UCSD-AML1 (cell line): ENCODE measurements around the gene CXCL3.
"Not testable (repeated sequence)": the region's sequence is repeated elsewhere in the genome, so short reads cannot be mapped to it uniquely, and the experiment has no call there.

Experiments used
- DNase-seq: peaks from one replicate; lab custom pipeline; 2025; ENCODE audit not compliant: unreplicated experiment; lab: John Stamatoyannopoulos, UW

The CXCL3 gene

GRCh38 chr4:74038425-74039314 is at the start of gene CXCL3:
CXCL3 (minus strand) TSS chr4:74038689; CDS start chr4:74038611, 78 bp downstream.
- peak; percentile 94 for DNase-seq

- no peak for DNase-seq
Measured at GRCh38 chr4:74087481-74087880, 49.0 kb upstream of the CXCL3 start.

GRCh38 chr4:74085669-74086068 is 47.2 kb upstream of the CXCL3 start:
- DNase-seq, result no peak

- DNase-seq, result no peak
Measured at GRCh38 chr4:74084984-74085383, 46.5 kb upstream of the CXCL3 start.

DNA sequence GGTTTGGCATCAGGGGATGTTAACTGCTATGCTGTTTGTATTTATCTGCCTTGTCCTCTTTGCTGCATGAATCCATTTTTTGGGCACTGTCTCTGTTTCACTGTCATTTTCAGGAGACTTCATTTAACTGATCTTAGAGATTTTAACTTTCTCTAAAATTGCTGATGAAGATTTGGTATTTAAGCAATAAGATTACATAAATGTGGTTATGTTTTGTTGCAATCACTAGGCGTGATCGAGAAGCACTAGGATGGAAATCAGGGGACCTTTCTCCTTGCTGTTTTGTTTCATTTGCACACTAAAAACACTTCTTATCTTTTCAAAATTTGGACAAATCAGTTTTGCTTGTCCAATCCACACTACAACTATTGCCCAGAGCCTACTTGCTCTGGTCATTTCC is 45.1 kb upstream of the CXCL3 start:
- DNase-seq, result no peak

GRCh38 chr4:74081035-74081434 is 42.5 kb upstream of the CXCL3 start:
- no peak for DNase-seq

DNA sequence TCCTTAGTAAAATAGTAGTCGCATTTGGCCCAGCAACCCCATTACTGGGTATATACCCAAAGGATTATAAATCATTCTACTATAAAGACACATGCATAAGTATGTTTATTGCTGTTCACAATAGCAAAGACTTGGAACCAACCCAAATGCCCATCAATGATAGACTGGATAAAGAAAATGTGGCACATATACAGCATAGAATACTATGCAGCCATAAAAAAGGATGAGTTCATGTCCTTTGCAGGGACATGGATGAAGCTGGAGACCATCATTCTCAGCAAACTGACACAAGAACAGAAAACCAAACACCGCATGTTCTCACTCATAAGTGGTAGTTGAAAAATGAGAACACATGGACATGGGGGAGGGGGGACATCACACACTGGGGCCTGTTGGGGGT is 41.9 kb upstream of the CXCL3 start:
- DNase-seq, result not testable (repeated sequence)

DNA sequence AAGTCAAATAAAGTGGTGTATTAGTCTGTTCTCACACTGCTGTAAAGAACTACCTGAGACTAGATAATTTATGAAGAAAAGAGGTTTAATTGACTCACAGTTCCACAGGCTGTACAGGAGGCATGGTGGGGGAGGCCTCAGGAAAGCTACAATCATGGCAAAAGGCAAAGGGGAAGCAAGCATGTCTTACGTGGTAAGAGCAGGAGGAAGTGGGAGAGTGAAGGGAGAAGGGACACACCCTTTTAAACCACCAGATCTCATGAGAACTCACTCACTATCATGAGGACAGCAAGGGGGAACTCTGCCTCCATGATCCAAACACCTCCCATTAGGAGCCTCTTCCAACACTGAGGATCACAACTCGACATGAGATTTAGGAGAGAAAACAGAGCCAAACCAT is 40.5 kb upstream of the CXCL3 start:
- peak; percentile 12 for DNase-seq

DNA sequence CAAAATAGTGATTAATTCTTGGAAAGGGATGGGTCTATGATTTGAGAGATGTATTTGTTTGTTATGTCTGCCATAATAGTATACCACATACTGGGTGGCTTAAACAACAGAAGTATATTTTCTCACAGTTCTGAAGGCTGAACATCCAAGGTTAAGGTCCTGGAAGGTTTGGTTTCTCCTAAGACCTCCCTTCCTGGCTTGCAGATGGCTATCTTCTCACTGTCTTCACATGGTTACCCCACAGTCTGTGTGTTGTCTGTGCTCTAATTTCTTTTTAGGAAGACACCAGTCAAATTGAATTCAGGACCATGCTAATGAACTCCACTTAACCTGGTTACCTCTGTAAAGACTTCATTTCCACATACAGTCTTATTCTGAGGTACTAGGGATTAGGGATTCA is 34.9 kb upstream of the CXCL3 start:
- no peak for DNase-seq

DNA sequence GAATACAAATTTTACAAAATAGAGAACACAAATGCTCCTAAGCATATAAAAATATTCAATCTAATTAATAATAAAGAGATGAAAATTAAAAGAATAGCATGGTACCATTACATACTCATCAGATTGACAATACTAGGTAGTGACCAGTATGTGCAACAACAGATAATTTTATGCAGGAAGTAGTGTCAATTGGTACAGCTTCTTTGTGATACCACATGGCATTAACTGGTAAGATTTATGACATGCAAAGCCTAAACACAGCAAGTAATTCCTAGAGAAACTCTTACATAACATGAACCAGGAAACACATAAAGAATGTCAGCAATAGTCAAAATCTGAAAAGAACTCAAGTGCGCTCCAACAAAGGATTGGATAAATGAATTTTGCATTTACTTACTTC is 34.2 kb upstream of the CXCL3 start:
- DNase-seq, result no peak

DNA sequence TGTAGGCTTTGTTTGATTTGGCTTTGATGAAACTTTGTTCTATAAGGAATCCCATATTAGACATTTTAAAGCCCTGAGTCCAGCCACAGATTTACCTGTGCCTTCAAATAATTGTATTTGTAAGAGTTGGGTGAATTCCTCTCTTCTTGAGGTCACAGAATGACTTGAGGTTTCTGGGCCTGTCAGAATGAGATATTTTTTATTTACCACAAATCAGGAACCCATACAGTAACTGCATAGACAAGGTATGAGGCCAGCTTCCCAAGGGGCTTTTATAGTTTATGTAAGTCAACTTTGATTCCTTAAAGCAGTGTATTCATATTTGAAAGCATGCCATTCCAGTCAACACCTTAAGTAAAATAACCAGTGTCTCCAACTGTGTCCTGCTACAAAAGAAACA is 29.1 kb upstream of the CXCL3 start:
- no peak for DNase-seq

DNA sequence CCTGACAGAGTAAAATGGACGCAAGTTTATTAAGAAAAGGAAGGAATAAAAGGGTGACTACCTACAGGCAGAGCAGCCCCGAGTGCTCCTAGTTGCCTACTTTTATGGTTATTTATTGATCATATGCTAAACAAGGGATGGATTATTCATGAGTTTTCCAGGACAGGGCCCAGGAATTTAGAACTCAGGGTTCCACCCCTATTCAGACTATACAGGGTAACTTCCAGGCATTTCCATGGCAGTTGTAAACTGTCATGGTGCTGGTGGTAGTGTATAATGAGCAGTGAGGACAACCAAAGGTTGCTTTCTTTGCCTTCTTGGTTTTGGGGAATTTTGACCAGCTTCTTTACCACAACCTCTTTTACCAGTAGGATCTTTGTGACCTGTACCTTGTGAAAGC is 27.7 kb upstream of the CXCL3 start:
- DNase-seq, result no peak

- DNase-seq, result no peak
Measured at GRCh38 chr4:74065115-74065642, 26.7 kb upstream of the CXCL3 start.

DNA sequence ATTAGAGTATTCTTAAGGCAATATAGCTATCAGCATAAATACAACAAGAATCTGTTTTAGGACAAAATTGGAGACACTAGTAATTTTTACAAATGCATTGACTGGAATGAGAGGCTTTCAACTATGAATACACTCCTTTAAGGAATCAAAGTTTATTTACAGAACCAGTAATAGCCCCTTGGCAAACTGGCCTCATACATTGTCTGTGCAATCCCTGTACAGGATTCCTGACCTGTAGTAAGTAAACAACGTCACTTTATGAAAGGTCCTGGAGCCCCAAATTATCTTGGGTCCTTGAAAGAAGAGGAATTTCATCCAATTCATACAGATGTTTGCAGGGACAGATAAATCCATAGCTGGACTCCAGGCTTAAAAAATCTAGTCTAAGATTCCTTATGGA is 25.4 kb upstream of the CXCL3 start:
- no peak for DNase-seq

- DNase-seq, result no peak
Measured at GRCh38 chr4:74062953-74063352, 24.5 kb upstream of the CXCL3 start.

DNA sequence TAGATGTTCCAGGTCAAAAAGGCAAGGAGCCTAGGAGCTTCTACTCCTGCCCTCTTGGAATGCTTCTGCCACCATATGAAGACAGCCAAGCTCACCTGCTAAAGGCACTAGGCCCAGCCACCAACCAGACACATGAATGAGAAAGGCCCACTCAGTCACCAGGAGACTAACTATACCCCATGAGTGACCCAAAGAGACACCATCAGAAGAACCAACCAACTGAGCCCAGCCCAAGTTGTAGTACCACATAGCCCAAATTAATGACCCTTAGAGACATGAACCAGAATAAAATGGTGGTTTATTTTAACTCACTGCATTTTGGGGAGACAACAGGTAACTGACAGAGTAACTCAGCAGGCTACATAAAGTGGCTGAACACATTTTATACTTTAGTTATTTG is 22.9 kb upstream of the CXCL3 start:
- DNase-seq, result no peak

DNA sequence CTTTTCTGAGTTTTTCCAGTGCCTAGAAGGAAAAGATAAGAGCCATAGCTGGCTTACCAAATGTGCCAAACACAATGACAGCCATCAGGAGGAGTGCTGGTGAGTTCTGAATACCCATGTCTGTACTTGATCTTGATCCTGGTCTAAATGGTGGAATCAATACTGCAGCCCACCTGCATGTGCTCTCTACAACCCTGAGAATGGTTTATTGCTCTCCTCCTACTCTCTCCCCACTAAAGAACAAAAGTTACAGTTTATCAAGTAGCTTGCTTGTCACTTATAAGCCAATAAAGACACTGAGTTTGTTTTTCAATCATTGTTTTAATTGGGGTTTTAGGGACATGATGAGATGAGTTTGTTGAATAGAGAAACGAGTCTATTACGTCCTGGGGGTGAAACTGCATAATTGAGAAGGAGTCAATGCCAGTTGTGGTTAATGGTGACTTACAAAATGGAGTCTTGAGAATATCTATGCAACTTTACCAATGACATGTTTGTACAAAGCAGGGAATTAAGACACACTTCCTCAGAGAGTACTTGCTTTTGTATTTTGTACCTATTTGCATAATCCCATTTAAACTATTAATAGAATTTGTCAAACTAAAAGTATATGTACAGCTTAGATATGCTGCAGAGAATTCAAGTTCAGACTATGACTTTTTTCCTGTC is 20.8 kb upstream of the CXCL3 start:
- DNase-seq, result no peak

DNA sequence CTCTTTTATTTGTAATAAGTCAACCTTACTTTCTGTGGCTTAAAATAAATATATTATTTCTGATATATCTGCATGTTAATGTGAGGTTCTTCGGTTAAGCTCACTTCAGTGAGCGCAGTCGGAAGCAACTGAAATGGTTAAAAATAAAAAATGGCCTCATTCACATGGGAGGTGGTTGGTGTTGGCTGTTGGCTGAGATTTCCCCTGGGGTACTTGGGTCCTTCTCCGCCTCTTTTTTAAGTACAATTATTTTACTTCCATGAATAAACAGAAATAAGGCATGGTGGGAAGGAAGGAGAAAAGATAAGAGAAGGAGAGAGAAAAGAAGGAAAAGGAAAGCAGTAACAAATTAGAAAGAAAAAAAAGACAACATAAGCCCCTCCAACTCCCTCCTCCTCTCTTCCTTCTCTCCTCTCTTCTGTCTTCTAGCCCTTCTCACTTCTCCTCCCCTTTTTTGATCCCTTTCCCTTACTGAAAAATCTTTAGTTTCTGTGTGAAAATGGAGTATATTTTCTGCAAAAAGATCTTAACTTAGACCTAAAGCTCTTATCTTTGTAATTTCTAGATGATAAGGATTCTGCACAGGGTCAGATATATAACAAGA is 19.7 kb upstream of the CXCL3 start:
- no peak for DNase-seq

DNA sequence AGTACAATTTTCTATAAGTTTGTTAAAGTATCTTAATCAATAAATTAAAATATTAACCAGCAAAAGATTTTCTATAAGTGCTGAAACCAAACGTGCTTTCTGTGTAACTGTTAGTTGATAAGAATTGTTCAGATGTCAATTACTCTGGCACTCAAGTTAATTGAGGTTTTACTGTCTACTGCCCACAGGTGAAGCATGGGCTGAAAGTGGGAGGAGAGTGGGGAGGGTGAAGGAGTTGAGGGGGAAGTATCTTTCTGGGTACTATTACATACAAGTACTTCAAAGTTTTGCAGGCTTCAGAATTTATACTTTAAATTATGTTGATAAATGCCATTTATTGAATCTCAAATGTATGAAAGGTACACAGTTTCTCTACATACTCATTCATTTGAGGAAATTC is 19.1 kb upstream of the CXCL3 start:
- DNase-seq, result peak; percentile 7

- DNase-seq, result peak; percentile 20
Measured at GRCh38 chr4:74056858-74057562, 18.5 kb upstream of the CXCL3 start.
